Measurements from ENCODE around the gene ITGB1BP1. TPM values are rescaled to one million over a fixed set of nuclear protein-coding genes. Genes with fewer than 3 reads are reported as not detected.

ITGB1BP1 gene
- total and polyA plus RNA-seq, 7 experiments from 2014 or later = 45.1 to 123 (median 56.1) TPM

GRCh38 chr2:9465170-9465569, 41.8 kb upstream of the ITGB1BP1 start:
- intact Hi-C loops (cut with micrococcal nuclease) = no loop called here

GRCh38 chr2:9463698-9464034, 40.3 kb upstream of the ITGB1BP1 start:
- DNase-seq = no peak
- Histone ChIP-seq H3K4me1 (ENCODE audit: control insufficient read depth in 2 of 2, insufficient read depth in 2 of 2, low read length in 2 of 2) (no peaks in the 10 kb centered on the region), H3K36me3 (ENCODE audit: control insufficient read depth in 2 of 3, insufficient read depth in 3 of 3, low read length in 3 of 3) (peaks cover 0 to 31% (median 0%) of the 10 kb centered on the region in 3 experiments), H3K9me3 (ENCODE audit: control insufficient read depth in 2 of 3, low read length in 3 of 3) (no peaks in the 10 kb centered on the region), H3K4me3 (ENCODE audit: low read length) (no peak overlapping the region), H3K27ac (ENCODE audit: low read depth, low read length) (no peak overlapping the region), H3K27me3 (ENCODE audit: control insufficient read depth in 2 of 2, insufficient read depth in 2 of 2, low read length in 2 of 2) (no peaks in the 10 kb centered on the region)
- CTCF ChIA-PET = no interaction called here
- H3K36me3 Mint-ChIP-seq = peaks cover 4 to 37% (median 20%) of the 10 kb centered on the region in 5 donors
- H3K9me3 Mint-ChIP-seq = no peaks in the 10 kb centered on the region
- ATAC-seq = peak; percentile 60
- peaks cover 0 to 14% (median 0%) of the 10 kb centered on the region in 7 donors for H3K4me1 Mint-ChIP-seq
- no peaks in the 10 kb centered on the region for H3K27me3 Mint-ChIP-seq
- POLR2A ChIA-PET = no interaction called here
- intact Hi-C loops (cut with micrococcal nuclease) = no loop called here
- H3K4me3 Mint-ChIP-seq = no peak overlapping the region
- peak overlapping the region in 1 of 9 donors; percentile 1 for H3K27ac Mint-ChIP-seq

More at GRCh38 chr2:9465170-9465569, 41.8 kb upstream of the ITGB1BP1 start:
- ChIA-PET POLR2A (no interaction called here), CTCF (no interaction called here)
- no peaks in the 10 kb centered on the region for H3K9me3 ChIP-seq (ENCODE audit: control insufficient read depth in 2 of 3, low read length in 3 of 3)
- ATAC-seq (no peak), DNase-seq (no peak)
- Mint-ChIP-seq H3K4me1 (peaks cover 0 to 14% (median 0%) of the 10 kb centered on the region in 7 donors), H3K27ac (no peak overlapping the region), H3K36me3 (peaks cover 4 to 32% (median 20%) of the 10 kb centered on the region in 5 donors), H3K27me3 (no peaks in the 10 kb centered on the region), H3K4me3 (no peak overlapping the region), H3K9me3 (no peaks in the 10 kb centered on the region)
- no peak overlapping the region for H3K4me3 ChIP-seq (ENCODE audit: low read length)
- H3K36me3 ChIP-seq (ENCODE audit: control insufficient read depth in 2 of 3, insufficient read depth in 3 of 3, low read length in 3 of 3) = peaks cover 0 to 38% (median 0%) of the 10 kb centered on the region in 3 experiments
- no peaks in the 10 kb centered on the region for H3K4me1 ChIP-seq (ENCODE audit: control insufficient read depth in 2 of 2, insufficient read depth in 2 of 2, low read length in 2 of 2)
- no peak overlapping the region for H3K27ac ChIP-seq (ENCODE audit: low read depth, low read length)
- no peaks in the 10 kb centered on the region for H3K27me3 ChIP-seq (ENCODE audit: control insufficient read depth in 2 of 2, insufficient read depth in 2 of 2, low read length in 2 of 2)

DNA sequence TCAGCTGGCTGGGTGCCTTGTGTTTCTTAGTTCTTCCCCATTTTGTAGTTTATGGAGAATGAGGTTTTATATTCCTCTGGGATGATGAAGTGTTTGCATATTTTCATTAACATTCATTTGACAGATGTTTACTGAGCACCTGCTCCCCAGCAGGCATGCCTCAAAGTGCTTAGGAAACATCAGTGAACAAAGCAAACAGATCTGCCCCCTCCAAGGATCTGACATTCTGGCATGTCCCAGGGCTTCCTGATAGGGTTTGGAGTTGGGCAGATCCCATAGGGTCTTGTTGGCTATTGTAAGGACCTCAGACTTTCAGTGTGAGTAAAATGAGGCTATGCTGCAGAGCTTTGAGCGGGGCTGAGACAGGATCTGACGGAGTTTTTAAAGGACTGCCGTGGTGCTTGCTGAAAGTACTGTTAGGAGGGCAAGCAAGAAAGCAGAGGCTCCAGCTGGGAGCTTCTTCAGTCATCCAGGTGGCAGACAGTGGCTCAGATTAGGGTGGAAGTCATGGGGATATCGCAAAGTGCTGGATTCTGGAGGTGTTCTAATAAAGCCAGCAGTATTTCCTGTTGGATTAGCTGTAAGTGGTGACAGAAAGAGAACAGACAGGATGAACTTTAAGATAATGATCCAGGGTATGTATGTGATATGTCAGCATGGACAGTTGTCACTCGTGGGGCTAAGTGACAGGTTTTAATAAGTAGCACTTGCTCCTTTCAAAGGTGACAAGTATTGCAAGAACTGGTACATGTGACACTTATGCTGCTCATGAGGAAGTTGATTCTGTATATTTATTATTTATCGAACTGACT, 39.8 kb upstream of the ITGB1BP1 start:
- Mint-ChIP-seq H3K4me1 (peaks cover 0 to 14% (median 0%) of the 10 kb centered on the region in 7 donors), H3K9me3 (no peaks in the 10 kb centered on the region), H3K27ac (peak overlapping the region in 2 of 9 donors; percentile 9 to 56), H3K4me3 (no peak overlapping the region), H3K36me3 (peaks cover 4 to 37% (median 20%) of the 10 kb centered on the region in 5 donors), H3K27me3 (no peaks in the 10 kb centered on the region)
- Histone ChIP-seq H3K4me3 (ENCODE audit: low read length) (no peak overlapping the region), H3K27me3 (ENCODE audit: control insufficient read depth in 2 of 2, insufficient read depth in 2 of 2, low read length in 2 of 2) (no peaks in the 10 kb centered on the region), H3K4me1 (ENCODE audit: control insufficient read depth in 2 of 2, insufficient read depth in 2 of 2, low read length in 2 of 2) (no peaks in the 10 kb centered on the region), H3K27ac (ENCODE audit: low read depth, low read length) (no peak overlapping the region), H3K36me3 (ENCODE audit: control insufficient read depth in 2 of 3, insufficient read depth in 3 of 3, low read length in 3 of 3) (peaks cover 0 to 34% (median 0%) of the 10 kb centered on the region in 3 experiments), H3K9me3 (ENCODE audit: control insufficient read depth in 2 of 3, low read length in 3 of 3) (no peaks in the 10 kb centered on the region)
- DNase-seq (no peak), ATAC-seq (peak; percentile 32)
- ChIA-PET POLR2A (no interaction called here), CTCF (no interaction called here)
- intact Hi-C loops (cut with micrococcal nuclease) = no loop called here

DNA sequence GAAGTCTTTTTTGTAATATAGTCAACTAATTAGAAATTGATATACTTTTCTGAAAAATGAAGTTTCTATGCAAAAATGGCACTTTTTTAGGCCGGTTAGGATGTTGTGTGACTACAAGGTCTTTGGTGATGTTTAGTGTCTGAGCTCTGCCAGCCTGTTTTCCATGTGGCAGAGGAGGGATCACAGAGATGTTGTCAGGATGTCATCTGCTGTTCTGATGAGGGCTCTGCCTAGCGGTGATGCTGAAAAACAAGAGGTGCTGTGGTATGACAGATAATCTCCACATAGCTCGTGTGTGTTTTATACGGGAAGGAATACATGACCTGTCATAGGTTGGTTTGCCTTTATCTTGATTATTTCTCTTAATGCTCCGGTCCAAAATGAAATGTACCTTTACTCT, 39.0 kb upstream of the ITGB1BP1 start:
- Mint-ChIP-seq H3K27me3 (no peaks in the 10 kb centered on the region), H3K36me3 (peaks cover 4 to 33% (median 20%) of the 10 kb centered on the region in 5 donors), H3K9me3 (no peaks in the 10 kb centered on the region), H3K4me1 (peaks cover 0 to 14% (median 0%) of the 10 kb centered on the region in 7 donors), H3K27ac (no peak overlapping the region), H3K4me3 (no peak overlapping the region)
- ChIA-PET POLR2A (no interaction called here), CTCF (no interaction called here)
- DNase-seq = no peak
- no peak for ATAC-seq
- H3K9me3 ChIP-seq (ENCODE audit: control insufficient read depth in 2 of 3, low read length in 3 of 3) = no peaks in the 10 kb centered on the region
- no peaks in the 10 kb centered on the region for H3K27me3 ChIP-seq (ENCODE audit: control insufficient read depth in 2 of 2, insufficient read depth in 2 of 2, low read length in 2 of 2)
- intact Hi-C loops (cut with micrococcal nuclease) = no loop called here
- no peak overlapping the region for H3K27ac ChIP-seq (ENCODE audit: low read depth, low read length)
- H3K4me1 ChIP-seq (ENCODE audit: control insufficient read depth in 2 of 2, insufficient read depth in 2 of 2, low read length in 2 of 2) = no peaks in the 10 kb centered on the region
- H3K4me3 ChIP-seq (ENCODE audit: low read length) = no peak overlapping the region
- peaks cover 0 to 33% (median 0%) of the 10 kb centered on the region in 3 experiments for H3K36me3 ChIP-seq (ENCODE audit: control insufficient read depth in 2 of 3, insufficient read depth in 3 of 3, low read length in 3 of 3)

DNA sequence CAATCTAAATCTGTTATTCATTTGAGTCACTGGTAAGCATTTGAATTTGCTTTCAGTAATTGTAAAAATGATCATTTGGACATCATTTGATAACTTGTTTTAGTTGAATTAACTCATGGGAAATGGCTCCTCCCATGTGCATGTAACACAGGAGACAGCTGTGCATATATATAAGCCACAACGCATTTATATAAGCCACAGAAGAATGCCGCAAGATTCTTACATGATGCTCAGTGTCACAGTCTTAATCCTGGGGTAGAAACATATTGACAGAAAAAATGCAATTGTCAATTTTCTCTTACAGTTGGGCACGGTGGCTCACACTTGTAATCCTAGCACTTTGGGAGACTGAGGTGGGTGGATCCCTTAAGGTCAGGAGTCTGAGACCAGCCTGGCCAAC, 37.8 kb upstream of the ITGB1BP1 start:
- H3K27me3 ChIP-seq (ENCODE audit: control insufficient read depth in 2 of 2, insufficient read depth in 2 of 2, low read length in 2 of 2) = no peaks in the 10 kb centered on the region
- Mint-ChIP-seq H3K4me1 (peaks cover 0 to 12% (median 0%) of the 10 kb centered on the region in 7 donors), H3K27ac (no peak overlapping the region), H3K36me3 (peaks cover 4 to 37% (median 23%) of the 10 kb centered on the region in 5 donors), H3K27me3 (no peaks in the 10 kb centered on the region), H3K9me3 (no peaks in the 10 kb centered on the region), H3K4me3 (no peak overlapping the region)
- no peaks in the 10 kb centered on the region for H3K4me1 ChIP-seq (ENCODE audit: control insufficient read depth in 2 of 2, insufficient read depth in 2 of 2, low read length in 2 of 2)
- ATAC-seq = no peak
- no peak overlapping the region for H3K4me3 ChIP-seq (ENCODE audit: low read length)
- peaks cover 0 to 44% (median 0%) of the 10 kb centered on the region in 3 experiments for H3K36me3 ChIP-seq (ENCODE audit: control insufficient read depth in 2 of 3, insufficient read depth in 3 of 3, low read length in 3 of 3)
- DNase-seq = no peak
- ChIA-PET CTCF (no interaction called here), POLR2A (no interaction called here)
- H3K9me3 ChIP-seq (ENCODE audit: control insufficient read depth in 2 of 3, low read length in 3 of 3) = no peaks in the 10 kb centered on the region
- intact Hi-C loops (cut with micrococcal nuclease) = no loop called here
- H3K27ac ChIP-seq (ENCODE audit: low read depth, low read length) = no peak overlapping the region

DNA sequence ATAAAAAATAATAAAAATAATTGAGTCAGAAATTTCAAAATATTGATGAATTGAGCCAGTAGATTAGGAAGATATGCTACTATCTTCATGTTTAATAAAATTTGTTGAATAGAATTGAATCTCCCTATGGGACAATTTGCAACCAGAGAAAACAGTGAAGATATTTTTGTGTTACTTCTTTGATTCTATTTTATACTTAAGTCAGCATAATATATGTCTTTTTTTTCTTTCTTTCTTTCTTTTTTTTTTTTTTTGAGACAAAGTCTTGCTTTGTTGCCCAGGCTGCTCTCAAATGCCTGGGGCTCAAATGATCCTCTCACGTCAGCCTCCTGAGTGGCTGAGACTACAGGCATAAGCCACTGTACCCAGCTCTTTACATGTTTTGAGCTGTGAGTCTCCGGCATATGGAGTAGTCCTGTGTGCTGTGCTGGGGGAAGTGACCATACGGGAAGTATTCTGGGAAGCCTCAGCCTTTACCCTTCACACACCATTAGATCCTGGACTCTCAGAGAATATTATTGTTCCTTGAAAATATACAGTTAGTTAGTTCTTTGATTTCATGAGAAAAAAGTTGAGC, 37.2 kb upstream of the ITGB1BP1 start:
- Histone ChIP-seq H3K36me3 (ENCODE audit: control insufficient read depth in 2 of 3, insufficient read depth in 3 of 3, low read length in 3 of 3) (peaks cover 0 to 41% (median 0%) of the 10 kb centered on the region in 3 experiments), H3K27me3 (ENCODE audit: control insufficient read depth in 2 of 2, insufficient read depth in 2 of 2, low read length in 2 of 2) (no peaks in the 10 kb centered on the region), H3K4me1 (ENCODE audit: control insufficient read depth in 2 of 2, insufficient read depth in 2 of 2, low read length in 2 of 2) (no peaks in the 10 kb centered on the region), H3K27ac (ENCODE audit: low read depth, low read length) (no peak overlapping the region), H3K4me3 (ENCODE audit: low read length) (no peak overlapping the region), H3K9me3 (ENCODE audit: control insufficient read depth in 2 of 3, low read length in 3 of 3) (no peaks in the 10 kb centered on the region)
- no peak for ATAC-seq
- H3K27me3 Mint-ChIP-seq = no peaks in the 10 kb centered on the region
- ChIA-PET CTCF (no interaction called here), POLR2A (no interaction called here)
- peak overlapping the region in 1 of 9 donors; percentile 70 for H3K27ac Mint-ChIP-seq
- peaks cover 0 to 12% (median 0%) of the 10 kb centered on the region in 7 donors for H3K4me1 Mint-ChIP-seq
- intact Hi-C loops (cut with micrococcal nuclease) = no loop called here
- no peaks in the 10 kb centered on the region for H3K9me3 Mint-ChIP-seq
- H3K36me3 Mint-ChIP-seq = peaks cover under 1 to 35% (median 19%) of the 10 kb centered on the region in 5 donors
- no peak overlapping the region for H3K4me3 Mint-ChIP-seq
- DNase-seq = no peak

Measured in naive thymus-derived CD4-positive, alpha-beta T cell (primary cell).